Upper lobe of left lung (tissue), 6 donors: ENCODE data around the gene EBF3. TPM values are rescaled to one million over a fixed set of nuclear protein-coding genes. Genes with fewer than 3 reads are reported as not detected.

Experiments used
- ATAC-seq, 2 donors: fragments of 200-7000 bp; cut with Tn5 transposase; one replicate each; pipeline ENCODE4 v1.9.1; 2022; ENCODE audit warnings: mild to moderate bottlenecking in 2 of 2, moderate library complexity in 2 of 2; ENCODE audit not compliant: low FRiP score in 2 of 2
- DNase-seq, 2 donors: peaks; one replicate each; pipeline ENCODE4 v3.0.0-alpha.2; 2019 to 2020
- H3K27ac ChIP-seq, 4 donors: fragments of 200-600 bp; sonication (generic); one replicate each; pipeline ENCODE4 v1.5.1; 2016 to 2019
- H3K27me3 ChIP-seq, 4 donors: fragments of 200-600 bp; sonication (generic); one replicate each; pipeline ENCODE4 v1.5.1; 2017 to 2019
- H3K36me3 ChIP-seq, 4 donors: fragments of 200-600 bp; sonication (generic); one replicate each; pipeline ENCODE4 v1.5.1; 2016 to 2019
- H3K4me1 ChIP-seq, 4 donors: fragments of 200-600 bp; sonication (generic); one replicate each; pipeline ENCODE4 v1.5.1; 2018 to 2019
- H3K4me3 ChIP-seq, 4 donors: fragments of 200-600 bp; sonication (generic); one replicate each; pipeline ENCODE4 v1.5.1; 2017 to 2019; ENCODE audit warnings: mild to moderate bottlenecking in 2 of 4, moderate library complexity in 1 of 4
- H3K9me3 ChIP-seq, 4 donors: fragments of 200-600 bp; sonication (generic); one replicate each; pipeline ENCODE4 v1.5.1; 2018 to 2019
- EP300 ChIP-seq, 4 donors: sonication (generic); formaldehyde crosslinking; IDR thresholded peaks; one replicate each; pipeline ENCODE4 v1.5.1; 2017; ENCODE audit warnings: antibody characterized with exemption in 4 of 4, control low read depth in 2 of 4
- POLR2A ChIP-seq, 4 donors: fragments of 450-650 bp; IDR thresholded peaks; one replicate each; pipeline ENCODE4 v1.5.1; 2016 to 2017; ENCODE audit warnings: antibody characterized with exemption in 4 of 4, mild to moderate bottlenecking in 2 of 4
- POLR2AphosphoS5 ChIP-seq, 2 donors: sonication (generic); formaldehyde crosslinking; IDR thresholded peaks; one replicate each; pipeline ENCODE4 v1.5.1; 2017; ENCODE audit warnings: antibody characterized with exemption in 2 of 2
- WGBS, 2 donors: methylation state at CpG; one replicate each; pipeline ENCODE4 v1.1.5; 2017 to 2018; 5-methylcytosine and 5-hydroxymethylcytosine counted together
- total RNA-seq, 6 donors: library from RNA; depleted of rRNA in 4 of 6; stranded (reverse); fragments of >200 nt in 4 of 6; gene quantifications; one replicate each; pipeline versions ENCODE4 v1.1.0 to v1.2.1, GENCODE V29; 2016 to 2021
- TF ChIP-seq, protein P1 (sequence below), 6 experiments: fragments of 450-650 bp in 4 of 6; fragments of 200-600 bp in 2 of 6; sonication (generic) in 2 of 6; IDR thresholded peaks; one replicate each; pipeline ENCODE4 v1.5.1; 2016 to 2019; ENCODE audit warnings: antibody characterized with exemption in 6 of 6
- donor health status: DM: no; HTN: no; CAD: no; lungs with moderate emphysema.
- donor health status: DM: no; HTN: yes; CAD: no; lungs with severe emphysema.

EBF3 gene
- total RNA-seq, 6 donors from 2014 or later = 0.06 to 0.51 TPM; not detected in 4

DNA sequence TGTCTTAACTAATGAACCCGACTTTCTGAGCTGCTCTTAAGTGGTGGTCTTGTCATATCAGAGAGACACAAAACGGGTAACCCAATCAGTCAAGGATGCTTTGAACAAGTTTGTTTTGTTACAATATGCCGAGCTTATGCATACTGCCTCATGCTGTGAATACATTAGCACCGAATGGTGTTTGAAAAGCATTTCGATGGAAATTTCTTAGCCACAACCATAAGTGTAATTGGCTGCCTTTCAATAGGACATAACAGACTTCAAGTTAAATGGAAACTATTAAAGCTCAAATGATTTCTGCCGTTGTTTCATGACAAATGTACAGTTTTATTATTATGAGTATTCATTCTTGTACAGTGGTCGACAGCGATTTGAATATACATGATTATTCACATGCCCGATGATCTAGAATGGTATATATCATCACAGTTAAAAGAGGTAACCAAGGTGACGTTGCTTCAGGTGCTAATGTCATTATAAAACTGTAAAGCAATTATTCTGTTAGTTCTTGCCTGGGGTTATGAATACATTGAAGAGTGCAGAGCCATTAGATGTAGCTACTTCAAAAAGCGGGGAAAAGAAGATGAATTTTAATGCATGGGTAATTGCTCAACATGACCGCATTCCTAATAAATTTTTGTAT is 118.8 kb downstream of the EBF3 start:
- no peaks in the 10 kb centered on the region for H3K4me1 ChIP-seq
- DNase-seq (no peak), ATAC-seq (no peak)
- H3K4me3 ChIP-seq = no peak overlapping the region
- no peaks in the 10 kb centered on the region for H3K36me3 ChIP-seq
- no peaks in the 10 kb centered on the region for H3K27me3 ChIP-seq
- H3K27ac ChIP-seq = no peak overlapping the region
- H3K9me3 ChIP-seq = no peaks in the 10 kb centered on the region
- WGBS, 2 donors = 86 to 90% methylated on average over 12 of the region's 12 CpGs
- TF ChIP-seq POLR2A (IDR thresholded peaks at IDR 0.05) = no peak
- TF ChIP-seq, protein P1, sequence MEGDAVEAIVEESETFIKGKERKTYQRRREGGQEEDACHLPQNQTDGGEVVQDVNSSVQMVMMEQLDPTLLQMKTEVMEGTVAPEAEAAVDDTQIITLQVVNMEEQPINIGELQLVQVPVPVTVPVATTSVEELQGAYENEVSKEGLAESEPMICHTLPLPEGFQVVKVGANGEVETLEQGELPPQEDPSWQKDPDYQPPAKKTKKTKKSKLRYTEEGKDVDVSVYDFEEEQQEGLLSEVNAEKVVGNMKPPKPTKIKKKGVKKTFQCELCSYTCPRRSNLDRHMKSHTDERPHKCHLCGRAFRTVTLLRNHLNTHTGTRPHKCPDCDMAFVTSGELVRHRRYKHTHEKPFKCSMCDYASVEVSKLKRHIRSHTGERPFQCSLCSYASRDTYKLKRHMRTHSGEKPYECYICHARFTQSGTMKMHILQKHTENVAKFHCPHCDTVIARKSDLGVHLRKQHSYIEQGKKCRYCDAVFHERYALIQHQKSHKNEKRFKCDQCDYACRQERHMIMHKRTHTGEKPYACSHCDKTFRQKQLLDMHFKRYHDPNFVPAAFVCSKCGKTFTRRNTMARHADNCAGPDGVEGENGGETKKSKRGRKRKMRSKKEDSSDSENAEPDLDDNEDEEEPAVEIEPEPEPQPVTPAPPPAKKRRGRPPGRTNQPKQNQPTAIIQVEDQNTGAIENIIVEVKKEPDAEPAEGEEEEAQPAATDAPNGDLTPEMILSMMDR (IDR thresholded peaks at IDR 0.05) = no peak
- TF ChIP-seq EP300 (IDR thresholded peaks at IDR 0.05) = no peak
- no peak for TF ChIP-seq POLR2AphosphoS5 (IDR thresholded peaks at IDR 0.05)

DNA sequence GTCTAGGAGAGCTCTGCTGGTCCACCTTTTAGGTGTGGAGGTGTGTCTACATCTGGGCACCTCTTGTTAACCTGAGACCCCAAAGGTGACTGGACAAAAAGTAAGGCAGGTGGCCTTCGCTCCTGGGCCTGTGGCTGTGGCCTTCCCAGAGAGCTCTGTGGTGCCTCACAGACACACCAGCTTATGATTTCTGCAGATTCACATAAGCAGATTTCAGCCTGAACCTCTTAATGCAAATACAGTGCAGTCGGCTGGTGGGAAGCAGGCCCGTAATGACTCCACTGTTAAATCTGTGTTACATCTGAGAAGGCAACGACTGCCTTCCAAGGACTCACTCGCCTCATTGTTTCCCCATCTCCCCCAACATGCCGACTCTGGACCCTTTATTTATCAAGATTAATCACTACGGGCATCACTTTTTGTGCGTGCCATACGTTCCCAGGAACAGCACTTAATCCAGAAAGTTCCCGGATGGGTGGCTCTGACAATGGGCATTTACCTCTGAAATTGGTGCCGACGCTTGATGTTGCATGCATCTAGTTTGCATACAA is 119.8 kb downstream of the EBF3 start:
- H3K4me1 ChIP-seq = no peaks in the 10 kb centered on the region
- no peaks in the 10 kb centered on the region for H3K36me3 ChIP-seq
- H3K27me3 ChIP-seq = no peaks in the 10 kb centered on the region
- no peak for ATAC-seq
- TF ChIP-seq POLR2AphosphoS5 (IDR thresholded peaks at IDR 0.05) (no peak), EP300 (IDR thresholded peaks at IDR 0.05) (no peak), POLR2A (IDR thresholded peaks at IDR 0.05) (no peak)
- TF ChIP-seq, protein P1 (IDR thresholded peaks at IDR 0.05) = no peak
- no peak overlapping the region for H3K4me3 ChIP-seq
- H3K9me3 ChIP-seq = no peaks in the 10 kb centered on the region
- 91 to 92% methylated on average over 11 to 12 of the region's 12 CpGs for WGBS, 2 donors
- no peak for DNase-seq
- no peak overlapping the region for H3K27ac ChIP-seq

DNA sequence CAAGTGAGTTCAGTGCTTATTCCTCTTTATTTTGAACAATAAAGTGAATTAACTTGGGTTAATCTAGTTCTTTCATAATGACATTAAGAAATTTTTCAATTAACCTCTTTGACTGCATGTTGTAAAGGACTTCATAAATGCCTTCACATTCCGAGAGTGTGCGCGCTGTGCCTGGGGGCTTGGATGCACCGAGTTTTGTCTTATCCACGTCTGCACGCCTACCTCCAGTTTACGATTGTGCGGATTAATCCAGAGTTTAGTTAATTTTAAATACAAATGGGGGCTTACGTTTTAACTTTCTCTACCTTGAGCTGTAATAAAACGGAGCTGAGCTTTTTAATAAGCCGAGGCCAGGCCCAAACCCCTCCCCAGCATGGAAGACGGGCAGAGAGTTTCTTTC is 120.4 kb downstream of the EBF3 start:
- Histone ChIP-seq H3K27me3 (no peaks in the 10 kb centered on the region), H3K4me3 (no peak overlapping the region), H3K4me1 (no peaks in the 10 kb centered on the region), H3K9me3 (no peaks in the 10 kb centered on the region), H3K27ac (no peak overlapping the region), H3K36me3 (no peaks in the 10 kb centered on the region)
- DNase-seq (no peak), ATAC-seq (no peak)
- 93 to 96% methylated on average over 12 of the region's 12 CpGs for WGBS, 2 donors
- TF ChIP-seq EP300 (IDR thresholded peaks at IDR 0.05) = no peak
- TF ChIP-seq, protein P1 (IDR thresholded peaks at IDR 0.05) = no peak
- TF ChIP-seq POLR2AphosphoS5 (IDR thresholded peaks at IDR 0.05) = no peak
- no peak for TF ChIP-seq POLR2A (IDR thresholded peaks at IDR 0.05)

DNA sequence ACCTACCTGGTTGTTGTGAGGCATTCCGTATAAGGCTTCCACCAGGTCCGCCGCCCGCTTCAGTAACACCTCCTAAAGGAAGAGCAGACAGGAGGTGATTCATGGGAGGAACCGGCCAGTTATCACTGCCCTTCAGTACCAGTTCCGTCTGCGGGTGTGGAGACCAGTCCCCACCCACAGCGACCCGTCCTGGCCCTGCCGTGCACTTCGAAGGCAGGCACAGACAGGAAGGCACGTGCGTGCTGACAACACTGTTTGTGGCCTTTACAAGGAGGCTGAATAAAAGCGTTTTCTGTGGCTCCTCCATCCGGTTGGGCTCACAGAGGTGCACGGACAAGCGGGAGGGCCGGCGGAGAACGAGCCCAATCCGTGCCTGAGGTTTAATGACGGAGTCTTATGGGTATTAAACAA is 120.9 kb downstream of the EBF3 start:
- ATAC-seq (no peak), DNase-seq (peak in 1 of 2 donors; percentile 52)
- TF ChIP-seq POLR2AphosphoS5 (IDR thresholded peaks at IDR 0.05) (no peak), POLR2A (IDR thresholded peaks at IDR 0.05) (no peak), EP300 (IDR thresholded peaks at IDR 0.05) (no peak)
- TF ChIP-seq, protein P1 (IDR thresholded peaks at IDR 0.05) = no peak
- WGBS, 2 donors = 88 to 91% methylated on average over 13 to 22 of the region's 22 CpGs
- Histone ChIP-seq H3K36me3 (no peaks in the 10 kb centered on the region), H3K27me3 (no peaks in the 10 kb centered on the region), H3K9me3 (no peaks in the 10 kb centered on the region), H3K27ac (no peak overlapping the region), H3K4me1 (no peaks in the 10 kb centered on the region), H3K4me3 (no peak overlapping the region)

DNA sequence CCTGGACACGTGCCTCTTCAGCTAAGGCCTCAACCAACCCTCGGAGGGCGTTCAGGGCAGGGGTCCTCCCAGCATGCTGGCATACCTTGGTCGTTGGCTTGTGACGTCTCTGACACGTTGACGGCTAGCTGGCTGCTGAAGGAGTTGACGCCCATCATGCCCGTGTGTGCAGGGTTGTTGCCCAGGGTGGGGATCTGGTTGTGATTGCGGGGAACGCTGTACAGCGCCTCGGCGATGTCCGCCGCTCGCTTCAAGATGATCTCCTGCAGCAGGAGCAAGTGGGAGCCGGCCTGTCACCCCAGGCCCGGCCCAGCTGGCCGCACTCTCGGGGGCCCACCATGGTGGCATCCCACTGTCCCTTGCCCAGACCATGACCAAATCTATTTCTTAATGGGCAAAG is 122.0 kb downstream of the EBF3 start:
- TF ChIP-seq EP300 (IDR thresholded peaks at IDR 0.05) (no peak), POLR2A (IDR thresholded peaks at IDR 0.05) (no peak), POLR2AphosphoS5 (IDR thresholded peaks at IDR 0.05) (no peak)
- TF ChIP-seq, protein P1 (IDR thresholded peaks at IDR 0.05) = no peak
- H3K27me3 ChIP-seq = no peaks in the 10 kb centered on the region
- no peaks in the 10 kb centered on the region for H3K4me1 ChIP-seq
- peak in 1 of 2 donors; percentile 59 for DNase-seq
- no peaks in the 10 kb centered on the region for H3K9me3 ChIP-seq
- no peak overlapping the region for H3K27ac ChIP-seq
- no peak for ATAC-seq
- no peaks in the 10 kb centered on the region for H3K36me3 ChIP-seq
- no peak overlapping the region for H3K4me3 ChIP-seq
- WGBS, 2 donors = 94 to 98% methylated on average over 17 to 21 of the region's 21 CpGs
